ENCODE measurements around the gene UQCC3.
A peak's percentile ranks its signal among the peaks of the same experiment; 100 is the strongest.
"Not testable (repeated sequence)": the region's sequence is repeated elsewhere in the genome, so short reads cannot be mapped to it uniquely, and the experiment has no call there.

Gene UQCC3

DNA sequence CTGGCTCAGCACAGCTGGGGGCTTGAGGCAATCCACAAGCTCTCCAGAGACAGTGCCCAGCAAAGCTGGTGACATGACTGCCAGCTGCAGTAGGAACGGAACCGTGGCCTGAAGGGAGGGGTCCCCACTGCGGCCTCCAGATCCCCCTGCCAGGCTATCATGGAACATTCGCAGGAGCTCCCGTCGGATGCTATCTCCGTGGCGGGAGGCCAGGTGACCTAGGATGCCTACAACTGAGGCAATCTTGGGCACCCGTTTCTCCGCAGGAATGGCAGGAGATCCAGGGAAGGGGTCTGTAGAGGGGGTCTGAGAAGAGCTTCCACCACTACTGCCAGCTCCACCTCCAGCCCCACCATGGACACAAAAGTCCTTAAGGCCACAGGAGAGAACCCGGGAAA, 22.5 kb upstream of the UQCC3 start:
- intact Hi-C loops (cut with DNase I; ENCODE audit: low total_unique reads) = no loop called here
- no peaks in the 10 kb centered on the region for H3K27me3 ChIP-seq
- H3K27ac ChIP-seq = no peak overlapping the region
- no peaks in the 10 kb centered on the region for H3K9me3 ChIP-seq
- DNase-seq = no peak
- H3K36me3 ChIP-seq = peaks cover 16 to 38% (median 23%) of the 10 kb centered on the region in 3 donors
- no peak for TF ChIP-seq CTCF (IDR thresholded peaks at IDR 0.05)
- peaks cover 0 to 44% (median 33%) of the 10 kb centered on the region in 4 donors for H3K4me1 ChIP-seq
- H3K4me3 ChIP-seq = no peak overlapping the region

- Histone ChIP-seq H3K9me3 (no peaks in the 10 kb centered on the region), H3K27ac (no peak overlapping the region), H3K36me3 (peaks cover 12 to 33% (median 23%) of the 10 kb centered on the region in 3 donors), H3K4me1 (peaks cover 0 to 39% (median 27%) of the 10 kb centered on the region in 4 donors), H3K4me3 (no peak overlapping the region), H3K27me3 (no peaks in the 10 kb centered on the region)
- no peak for DNase-seq
- no peak for TF ChIP-seq CTCF (IDR thresholded peaks at IDR 0.05)
- intact Hi-C loops (cut with DNase I; ENCODE audit: low total_unique reads) = no loop called here
These were observed 22.0 kb upstream of the UQCC3 start for GRCh38 chr11:62649486-62649885.

DNA sequence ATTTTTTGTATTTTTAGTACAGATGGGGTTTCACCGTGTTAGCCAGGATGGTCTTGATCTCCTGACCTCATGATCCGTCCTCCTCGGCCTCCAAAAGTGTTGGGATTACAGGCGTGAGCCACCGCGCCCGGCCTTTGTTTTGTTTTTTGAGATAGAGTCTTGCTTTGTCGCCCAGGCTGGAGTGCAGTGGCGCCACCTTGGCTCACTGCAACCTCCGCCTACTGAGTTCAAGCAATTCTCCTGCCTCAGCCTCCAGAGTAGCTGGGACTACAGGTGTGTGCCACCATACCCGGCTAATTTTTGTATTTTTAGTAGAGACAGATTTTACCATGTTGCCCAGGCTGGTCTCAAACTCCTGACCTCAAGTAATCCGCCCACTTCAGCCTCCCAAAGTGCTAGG, 21.2 kb upstream of the UQCC3 start:
- intact Hi-C loops (cut with DNase I; ENCODE audit: low total_unique reads); H3K9me3 ChIP-seq; DNase-seq; H3K4me3 ChIP-seq; H3K27ac ChIP-seq; H3K27me3 ChIP-seq: not testable (repeated sequence)
- peaks cover 0 to 31% (median 21%) of the 10 kb centered on the region in 4 donors for H3K4me1 ChIP-seq
- peaks cover 12 to 33% (median 23%) of the 10 kb centered on the region in 3 donors for H3K36me3 ChIP-seq

DNA sequence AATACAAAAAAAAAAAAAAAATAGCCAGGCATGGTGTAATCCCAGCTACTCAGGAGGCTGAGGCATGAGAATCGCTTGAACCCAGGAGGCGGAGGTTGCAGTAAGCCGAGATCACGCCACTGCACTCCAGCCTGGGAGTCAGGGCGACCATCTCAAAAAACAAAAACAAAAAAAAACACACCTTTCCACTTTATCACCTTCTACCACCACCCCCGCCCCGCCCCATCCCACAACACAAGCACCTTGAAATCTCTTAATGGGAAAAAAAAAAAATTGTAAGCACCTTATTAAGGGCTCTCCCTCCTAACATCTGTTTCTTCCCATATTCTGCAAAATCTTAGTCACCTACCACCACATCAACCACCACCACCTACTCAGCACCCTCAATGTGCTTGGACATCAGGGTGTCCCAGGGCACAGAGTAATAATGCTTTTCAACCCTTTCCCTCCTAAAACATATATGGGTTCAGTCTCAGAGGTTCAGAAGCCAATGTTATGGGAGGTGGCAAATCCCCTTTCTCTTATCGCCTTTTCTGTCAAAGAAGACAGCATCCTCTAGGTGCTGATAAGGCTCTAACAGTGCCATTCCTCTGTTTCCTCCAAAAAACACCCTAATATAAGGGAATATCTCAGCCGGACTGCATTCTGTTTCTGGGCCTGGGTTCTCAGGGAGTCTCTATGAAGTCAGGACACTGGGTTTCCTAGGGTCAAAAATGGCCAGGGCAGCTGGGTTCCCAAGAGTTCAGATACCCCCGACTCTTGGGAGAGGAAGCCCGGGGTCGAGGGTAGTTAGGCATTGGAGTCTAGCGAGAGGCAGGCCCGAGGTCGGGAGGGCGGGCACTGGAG, 19.1 kb upstream of the UQCC3 start:
- peak overlapping the region; percentile 60 to 96 for H3K4me3 ChIP-seq
- intact Hi-C loops (cut with DNase I; ENCODE audit: low total_unique reads) = no loop called here

DNA sequence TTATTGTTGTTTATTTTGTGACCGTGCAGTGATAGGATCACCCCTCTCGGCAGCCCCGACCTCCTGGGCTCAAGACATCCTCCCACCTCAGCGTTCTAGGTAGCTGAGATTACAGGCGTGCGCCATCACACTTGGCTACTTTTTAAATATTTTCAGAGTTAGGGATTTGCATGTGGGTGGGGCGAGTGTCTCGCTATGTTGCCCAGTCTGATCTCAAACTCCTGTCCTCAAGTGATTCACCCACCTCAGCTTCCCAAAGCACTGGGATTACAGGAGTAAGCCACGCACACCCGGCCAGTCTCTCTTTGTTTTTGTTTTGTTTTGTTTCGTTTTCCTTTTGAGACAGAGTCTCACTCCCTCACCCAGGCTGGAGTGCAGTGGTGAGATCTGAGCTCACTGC, 17.2 kb upstream of the UQCC3 start:
- H3K27ac ChIP-seq = no peak overlapping the region
- no peak for DNase-seq
- no peaks in the 10 kb centered on the region for H3K9me3 ChIP-seq
- no peak for TF ChIP-seq CTCF (IDR thresholded peaks at IDR 0.05)
- peaks cover 4 to 14% (median 7%) of the 10 kb centered on the region in 3 donors for H3K36me3 ChIP-seq
- H3K27me3 ChIP-seq = no peaks in the 10 kb centered on the region
- peaks cover 0 to 15% (median 10%) of the 10 kb centered on the region in 4 donors for H3K4me1 ChIP-seq
- H3K4me3 ChIP-seq = no peak overlapping the region
- intact Hi-C loops (cut with DNase I; ENCODE audit: low total_unique reads) = no loop called here

More for the DNA sequence above, 19.1 kb upstream of the UQCC3 start:
- peaks cover 12 to 33% (median 23%) of the 10 kb centered on the region in 3 donors for H3K36me3 ChIP-seq
- DNase-seq = no peak
- peak overlapping the region; percentile 81 to 96 for H3K27ac ChIP-seq
- H3K27me3 ChIP-seq = no peaks in the 10 kb centered on the region
- H3K4me1 ChIP-seq = peaks cover 0 to 18% (median 11%) of the 10 kb centered on the region in 4 donors
- no peaks in the 10 kb centered on the region for H3K9me3 ChIP-seq
- no peak for TF ChIP-seq CTCF (IDR thresholded peaks at IDR 0.05)

- TF ChIP-seq CTCF (IDR thresholded peaks at IDR 0.05) = no peak
- DNase-seq = no peak
- H3K27ac ChIP-seq = no peak overlapping the region
- H3K36me3 ChIP-seq = no peaks in the 10 kb centered on the region
- no peaks in the 10 kb centered on the region for H3K9me3 ChIP-seq
- intact Hi-C loops (cut with DNase I; ENCODE audit: low total_unique reads) = no loop called here
- H3K27me3 ChIP-seq = no peaks in the 10 kb centered on the region
- peaks cover 0 to 8% (median 6%) of the 10 kb centered on the region in 4 donors for H3K4me1 ChIP-seq
- H3K4me3 ChIP-seq = no peak overlapping the region
These were observed 14.6 kb upstream of the UQCC3 start for GRCh38 chr11:62656796-62657429.

Data from tibial artery (tissue), 4 donors.